Activated naive CD4-positive, alpha-beta T cell treated with anti-CD3 and anti-CD28 coated beads, Interleukin-2, amount 50 U/mL, for 24 hours (primary cell): ENCODE data around the gene SYTL3.
"Not testable (repeated sequence)": the region's sequence is repeated elsewhere in the genome, so short reads cannot be mapped to it uniquely, and the experiment has no call there.

ENCODE experiments used
- H3K27ac Mint-ChIP-seq: one replicate; pipeline ENCODE4 v1.8.0; 2021; ENCODE audit warnings: mild to moderate bottlenecking, mixed read lengths
- H3K27me3 Mint-ChIP-seq: one replicate; pipeline ENCODE4 v1.8.0; 2021; ENCODE audit warnings: mixed read lengths
- H3K36me3 Mint-ChIP-seq: one replicate; pipeline ENCODE4 v1.8.0; 2021; ENCODE audit warnings: mixed read lengths
- H3K4me1 Mint-ChIP-seq: one replicate; pipeline ENCODE4 v1.8.0; 2021; ENCODE audit warnings: mixed read lengths
- H3K4me3 Mint-ChIP-seq: one replicate; pipeline ENCODE4 v1.8.0; 2021; ENCODE audit warnings: mild to moderate bottlenecking, mixed read lengths
- H3K9me3 Mint-ChIP-seq: one replicate; pipeline ENCODE4 v1.8.0; 2021; ENCODE audit warnings: mixed read lengths

SYTL3 gene

DNA sequence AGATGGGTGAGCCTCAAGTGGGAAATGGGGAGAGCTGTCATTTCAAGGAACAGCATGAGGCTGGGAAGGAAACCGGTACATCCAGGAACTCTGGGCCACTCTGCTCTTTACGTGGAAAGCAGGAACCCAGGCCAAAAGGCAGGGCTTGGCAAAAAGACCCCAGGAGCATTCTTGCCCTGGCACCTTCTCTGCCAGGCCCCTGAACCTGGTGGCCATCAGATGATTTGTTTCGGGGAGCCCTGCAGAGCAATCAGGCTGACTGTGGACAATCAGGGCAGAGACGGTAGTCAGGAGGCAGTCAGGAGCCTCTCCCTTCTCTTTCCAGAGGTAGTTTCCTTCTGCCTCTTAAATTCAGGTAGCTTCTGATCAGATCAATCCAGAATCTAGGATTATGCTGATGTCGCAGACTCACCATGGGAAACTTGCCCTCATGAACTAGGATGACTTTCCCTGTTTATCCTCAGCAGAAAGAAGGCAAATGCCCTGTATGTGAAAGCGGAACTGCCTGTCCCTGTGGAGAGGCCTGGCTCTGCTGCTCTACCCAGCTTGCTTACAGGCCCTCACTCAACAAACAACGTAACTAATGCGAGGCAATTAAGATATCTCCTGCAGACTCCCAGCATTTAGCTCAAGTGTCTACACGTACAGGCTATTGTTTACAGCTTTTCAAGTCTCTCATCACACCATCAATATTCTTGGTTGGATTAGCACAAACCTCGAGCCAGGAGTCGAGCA lies 132.7 kb downstream of the SYTL3 start:
- no peak overlapping the region for H3K4me3 Mint-ChIP-seq
- H3K27ac Mint-ChIP-seq, result no peak overlapping the region
- peaks cover 45% of the 10 kb centered on the region for H3K4me1 Mint-ChIP-seq
- H3K9me3 Mint-ChIP-seq, result no peaks in the 10 kb centered on the region
- peaks cover 24% of the 10 kb centered on the region for H3K36me3 Mint-ChIP-seq
- no peaks in the 10 kb centered on the region for H3K27me3 Mint-ChIP-seq

GRCh38 chr6:158783167-158783450 lies 133.3 kb downstream of the SYTL3 start:
- H3K4me1 Mint-ChIP-seq, result peaks cover 46% of the 10 kb centered on the region
- H3K27me3 Mint-ChIP-seq, result no peaks in the 10 kb centered on the region
- no peaks in the 10 kb centered on the region for H3K9me3 Mint-ChIP-seq
- H3K27ac Mint-ChIP-seq, result no peak overlapping the region
- peaks cover 25% of the 10 kb centered on the region for H3K36me3 Mint-ChIP-seq
- H3K4me3 Mint-ChIP-seq, result no peak overlapping the region

DNA sequence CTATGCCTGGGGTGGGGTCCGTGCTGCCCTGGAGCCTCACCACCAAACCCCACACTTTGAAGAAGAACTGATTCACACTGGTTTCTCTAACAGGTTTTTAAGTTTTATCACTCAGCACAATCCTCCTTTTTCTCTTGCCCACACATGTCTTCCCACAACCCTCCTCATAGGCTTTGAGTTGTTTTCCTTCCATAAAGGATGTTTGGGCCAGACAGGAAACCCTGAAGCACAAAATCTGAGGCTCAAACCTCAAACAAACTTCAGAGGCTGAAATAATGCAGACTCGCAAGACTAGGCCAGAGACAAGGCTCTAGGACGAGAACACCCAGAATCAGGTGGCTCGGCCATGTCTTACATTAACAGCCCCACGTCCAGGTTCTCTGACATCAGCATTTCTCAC lies 134.0 kb downstream of the SYTL3 start:
- Mint-ChIP-seq H3K9me3 (no peaks in the 10 kb centered on the region), H3K4me3 (no peak overlapping the region), H3K27me3 (no peaks in the 10 kb centered on the region), H3K4me1 (peaks cover 45% of the 10 kb centered on the region), H3K36me3 (peaks cover 22% of the 10 kb centered on the region), H3K27ac (peak overlapping the region; percentile 23)

- peaks cover 18% of the 10 kb centered on the region for H3K36me3 Mint-ChIP-seq
- no peak overlapping the region for H3K27ac Mint-ChIP-seq
- no peaks in the 10 kb centered on the region for H3K27me3 Mint-ChIP-seq
- peaks cover 47% of the 10 kb centered on the region for H3K4me1 Mint-ChIP-seq
- H3K9me3 Mint-ChIP-seq, result no peaks in the 10 kb centered on the region
- no peak overlapping the region for H3K4me3 Mint-ChIP-seq
Observed at GRCh38 chr6:158784505-158784904, 134.7 kb downstream of the SYTL3 start.

GRCh38 chr6:158785036-158785435 lies 135.2 kb downstream of the SYTL3 start:
- Mint-ChIP-seq H3K27ac (no peak overlapping the region), H3K36me3 (peaks cover 20% of the 10 kb centered on the region), H3K4me1 (peaks cover 52% of the 10 kb centered on the region), H3K9me3 (no peaks in the 10 kb centered on the region), H3K27me3 (no peaks in the 10 kb centered on the region), H3K4me3 (no peak overlapping the region)

- H3K4me3 Mint-ChIP-seq, result no peak overlapping the region
- H3K36me3 Mint-ChIP-seq, result peaks cover 17% of the 10 kb centered on the region
- no peaks in the 10 kb centered on the region for H3K27me3 Mint-ChIP-seq
- H3K27ac Mint-ChIP-seq, result no peak overlapping the region
- H3K9me3 Mint-ChIP-seq, result no peaks in the 10 kb centered on the region
- peaks cover 59% of the 10 kb centered on the region for H3K4me1 Mint-ChIP-seq
Observed at GRCh38 chr6:158786645-158787304, 136.9 kb downstream of the SYTL3 start.

DNA sequence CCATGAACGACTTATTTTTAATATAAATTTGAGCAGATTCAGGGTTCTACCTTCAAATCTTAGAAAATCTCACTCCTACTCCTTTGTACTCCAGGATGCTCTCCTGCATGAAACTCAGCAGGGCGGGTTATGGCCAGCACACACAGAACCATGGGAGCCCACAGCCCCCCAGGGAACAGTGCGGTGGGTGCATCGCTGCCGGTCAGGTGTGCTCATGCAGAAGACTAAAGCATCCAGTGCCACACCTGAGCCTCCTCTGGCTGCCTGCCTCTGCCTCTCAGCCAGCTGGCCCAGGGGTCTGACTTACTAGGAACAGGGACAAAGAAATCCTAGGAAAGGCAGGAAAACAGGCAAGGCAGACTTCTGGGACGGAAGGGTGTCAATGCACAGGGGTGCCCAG lies 137.5 kb downstream of the SYTL3 start:
- no peak overlapping the region for H3K27ac Mint-ChIP-seq
- H3K9me3 Mint-ChIP-seq, result no peaks in the 10 kb centered on the region
- no peak overlapping the region for H3K4me3 Mint-ChIP-seq
- peaks cover 62% of the 10 kb centered on the region for H3K4me1 Mint-ChIP-seq
- H3K27me3 Mint-ChIP-seq, result no peaks in the 10 kb centered on the region
- peaks cover 14% of the 10 kb centered on the region for H3K36me3 Mint-ChIP-seq

- Mint-ChIP-seq H3K4me1 (peaks cover 68% of the 10 kb centered on the region), H3K4me3 (peak overlapping the region; percentile 75), H3K36me3 (peaks cover 18% of the 10 kb centered on the region), H3K27me3 (no peaks in the 10 kb centered on the region), H3K9me3 (no peaks in the 10 kb centered on the region), H3K27ac (peak overlapping the region; percentile 94)
Observed at GRCh38 chr6:158789115-158789917, 139.5 kb downstream of the SYTL3 start.

DNA sequence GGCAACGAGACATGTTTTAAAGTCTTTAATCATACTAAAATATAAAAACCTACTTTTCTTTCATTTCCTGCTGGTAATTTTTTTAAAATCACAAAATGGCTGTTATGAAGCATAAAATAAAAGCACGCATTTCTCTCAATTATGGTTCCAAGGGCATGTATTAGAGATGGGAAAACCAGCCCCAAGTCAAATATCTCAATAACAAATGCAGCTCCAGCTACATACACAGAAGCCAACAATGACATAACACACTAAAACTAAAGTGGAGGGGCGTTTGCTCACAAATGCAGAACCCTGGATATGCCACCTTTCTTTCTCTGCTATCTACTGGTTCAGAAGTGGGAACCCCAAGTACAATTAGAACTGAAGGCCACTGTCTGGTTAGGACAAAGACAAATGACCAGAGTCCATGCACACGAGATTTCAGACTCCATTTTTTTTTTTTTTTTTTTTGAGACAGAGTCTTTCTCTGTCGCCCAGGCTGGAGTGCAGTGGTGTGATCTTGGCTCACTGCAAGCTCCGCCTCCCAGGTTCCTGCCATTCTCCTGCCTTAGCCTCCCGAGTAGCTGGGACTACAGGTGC lies 141.5 kb downstream of the SYTL3 start:
- Mint-ChIP-seq H3K9me3 (no peaks in the 10 kb centered on the region), H3K27me3 (no peaks in the 10 kb centered on the region), H3K4me3 (no peak overlapping the region), H3K4me1 (peaks cover 76% of the 10 kb centered on the region), H3K27ac (peak overlapping the region; percentile 63), H3K36me3 (peaks cover 22% of the 10 kb centered on the region)

GRCh38 chr6:158792505-158792904 lies 142.7 kb downstream of the SYTL3 start:
- H3K27me3 Mint-ChIP-seq, H3K4me3 Mint-ChIP-seq, H3K9me3 Mint-ChIP-seq: not testable (repeated sequence)
- Mint-ChIP-seq H3K36me3 (peaks cover 16% of the 10 kb centered on the region), H3K4me1 (peaks cover 77% of the 10 kb centered on the region), H3K27ac (peak overlapping the region; percentile 86)

DNA sequence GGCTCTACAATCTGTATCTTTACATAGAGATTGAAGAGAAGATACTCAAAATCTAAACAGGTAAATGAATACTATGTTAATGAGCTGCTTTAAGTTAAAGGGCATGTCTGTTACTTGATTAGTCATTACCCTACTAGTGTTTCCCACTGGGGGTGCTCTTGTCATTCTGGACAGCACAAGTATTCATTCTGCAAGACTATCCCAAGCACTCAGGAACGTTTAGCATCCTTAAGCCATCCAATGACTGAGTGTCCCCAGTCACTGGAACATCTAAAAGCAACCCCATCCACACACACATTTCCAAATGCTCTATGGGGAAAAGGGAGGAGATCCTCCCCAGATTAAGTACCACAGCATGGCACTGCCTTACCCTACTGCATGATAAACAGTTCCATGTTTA lies 143.6 kb downstream of the SYTL3 start:
- H3K9me3 Mint-ChIP-seq, result no peaks in the 10 kb centered on the region
- H3K36me3 Mint-ChIP-seq, result peaks cover 13% of the 10 kb centered on the region
- peaks cover 82% of the 10 kb centered on the region for H3K4me1 Mint-ChIP-seq
- H3K27ac Mint-ChIP-seq, result peak overlapping the region; percentile 62
- H3K4me3 Mint-ChIP-seq, result no peak overlapping the region
- no peaks in the 10 kb centered on the region for H3K27me3 Mint-ChIP-seq

DNA sequence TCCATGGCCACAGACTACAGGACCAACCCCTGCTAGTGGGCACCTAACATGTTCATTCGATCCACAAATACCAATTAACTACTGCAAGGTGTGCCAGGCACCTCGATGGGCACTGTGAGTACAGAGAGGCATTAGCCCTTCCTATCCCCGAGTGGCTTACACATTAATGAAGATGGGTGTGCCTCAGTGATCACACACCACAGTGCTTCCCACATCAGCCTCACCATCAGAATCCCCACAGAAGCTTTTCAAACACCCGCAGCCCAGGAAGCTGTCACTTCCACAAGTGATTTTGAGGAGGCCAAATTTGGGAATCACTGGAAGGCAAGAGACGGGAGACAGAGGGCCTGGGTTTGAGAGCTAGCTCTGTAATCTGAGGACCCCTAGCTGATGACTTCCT lies 145.7 kb downstream of the SYTL3 start:
- Mint-ChIP-seq H3K9me3 (no peaks in the 10 kb centered on the region), H3K4me3 (no peak overlapping the region), H3K36me3 (peaks cover 11% of the 10 kb centered on the region), H3K4me1 (peaks cover 84% of the 10 kb centered on the region), H3K27ac (peak overlapping the region; percentile 77), H3K27me3 (no peaks in the 10 kb centered on the region)

DNA sequence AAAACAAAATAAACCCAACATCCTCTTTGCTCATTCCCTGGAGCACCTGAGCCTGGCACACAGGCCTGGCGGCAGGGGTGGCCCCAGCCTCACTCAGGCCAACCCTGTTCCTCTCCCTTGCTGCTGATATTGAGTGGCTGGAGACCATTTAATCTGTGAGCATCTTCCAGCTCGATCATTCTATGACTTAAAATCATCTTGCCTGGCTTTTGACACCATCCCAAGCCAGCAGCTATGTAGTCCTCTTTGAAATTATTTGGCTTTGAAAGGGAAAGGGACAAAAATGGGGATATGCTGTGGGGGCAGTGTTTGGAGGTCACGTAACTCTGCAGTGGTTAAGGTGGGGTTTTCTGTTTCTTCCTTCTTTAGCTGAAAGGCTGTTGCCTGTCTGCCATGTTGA lies 146.5 kb downstream of the SYTL3 start:
- Mint-ChIP-seq H3K36me3 (peaks cover 11% of the 10 kb centered on the region), H3K27ac (peak overlapping the region; percentile 92)

GRCh38 chr6:158797331-158798310 lies 147.8 kb downstream of the SYTL3 start:
- peak overlapping the region; percentile 92 for H3K27ac Mint-ChIP-seq
- peaks cover 11% of the 10 kb centered on the region for H3K36me3 Mint-ChIP-seq
- peaks cover 91% of the 10 kb centered on the region for H3K4me1 Mint-ChIP-seq
- peak overlapping the region; percentile 80 for H3K4me3 Mint-ChIP-seq
- H3K9me3 Mint-ChIP-seq, result no peaks in the 10 kb centered on the region
- no peaks in the 10 kb centered on the region for H3K27me3 Mint-ChIP-seq

More for the DNA sequence above, 146.5 kb downstream of the SYTL3 start:
- Mint-ChIP-seq H3K27me3 (no peaks in the 10 kb centered on the region), H3K4me1 (peaks cover 84% of the 10 kb centered on the region), H3K9me3 (no peaks in the 10 kb centered on the region), H3K4me3 (no peak overlapping the region)

- Mint-ChIP-seq H3K27ac (peak overlapping the region; percentile 92), H3K36me3 (peaks cover 10% of the 10 kb centered on the region), H3K27me3 (no peaks in the 10 kb centered on the region), H3K4me3 (peak overlapping the region; percentile 80), H3K4me1 (peaks cover 92% of the 10 kb centered on the region), H3K9me3 (no peaks in the 10 kb centered on the region)
Observed at GRCh38 chr6:158798311-158798710, 148.5 kb downstream of the SYTL3 start.
